GM23248 (cell line): Measurements from ENCODE around the gene BHLHE23. TPM values are rescaled to one million over a fixed set of nuclear protein-coding genes. Genes with fewer than 3 reads are reported as not detected.

ENCODE experiments used
- DNase-seq: peaks from one replicate; pipeline ENCODE4 v3.0.0-alpha.2; 2015
- H2AFZ ChIP-seq: fragments of 200-600 bp; sonication (generic); 2 replicates; pipeline ENCODE4 v1.6.1; 2016; ENCODE audit warnings: antibody characterized with exemption
- H3F3A ChIP-seq: fragments of 200-600 bp; sonication (generic); 2 replicates; pipeline ENCODE4 v1.6.1; 2016; ENCODE audit warnings: mild to moderate bottlenecking, antibody characterized with exemption, mixed run types; ENCODE audit not compliant: insufficient read depth
- H3K27ac ChIP-seq: fragments of 200-600 bp; sonication (generic); 2 replicates; pipeline ENCODE4 v1.5.1; 2016; ENCODE audit warnings: mild to moderate bottlenecking
- H3K27me3 ChIP-seq: fragments of 200-600 bp; sonication (generic); replicated peaks from 2 replicates; pipeline ENCODE4 v1.6.1; 2016; ENCODE audit warnings: mild to moderate bottlenecking; ENCODE audit not compliant: insufficient read depth
- H3K36me3 ChIP-seq: fragments of 200-600 bp; sonication (generic); 2 replicates; pipeline ENCODE4 v1.6.1; 2016; ENCODE audit warnings: low read depth, mild to moderate bottlenecking
- H3K4me1 ChIP-seq: fragments of 200-600 bp; sonication (generic); 2 replicates; pipeline ENCODE4 v1.6.1; 2016; ENCODE audit warnings: mild to moderate bottlenecking; ENCODE audit not compliant: insufficient read depth
- H3K4me2 ChIP-seq: fragments of 200-600 bp; sonication (generic); one replicate; pipeline ENCODE4 v1.6.1; 2016; ENCODE audit warnings: mild to moderate bottlenecking; ENCODE audit not compliant: unreplicated experiment
- H3K4me3 ChIP-seq: fragments of 200-600 bp; sonication (generic); 2 replicates; pipeline ENCODE4 v1.5.1; 2016; ENCODE audit warnings: mild to moderate bottlenecking
- H3K79me2 ChIP-seq: fragments of 200-600 bp; sonication (generic); 2 replicates; pipeline ENCODE4 v1.6.1; 2016; ENCODE audit warnings: mild to moderate bottlenecking; ENCODE audit not compliant: insufficient read depth
- H3K9ac ChIP-seq: fragments of 200-600 bp; sonication (generic); 2 replicates; pipeline ENCODE4 v1.6.1; 2016; ENCODE audit warnings: mild to moderate bottlenecking
- H3K9me2 ChIP-seq: fragments of 200-600 bp; sonication (generic); 2 replicates; pipeline ENCODE4 v1.6.1; 2016; ENCODE audit warnings: mixed run types, mild to moderate bottlenecking, moderate library complexity; ENCODE audit not compliant: insufficient read depth
- H3K9me3 ChIP-seq: fragments of 200-600 bp; sonication (generic); one replicate; pipeline ENCODE4 v1.6.1; 2017; ENCODE audit warnings: low read depth
- H4K20me1 ChIP-seq: fragments of 200-600 bp; sonication (generic); 2 replicates; pipeline ENCODE4 v1.6.0; 2016; ENCODE audit not compliant: insufficient read depth
- EZH2 ChIP-seq: fragments of 200-600 bp; sonication (generic); IDR thresholded peaks from 2 replicates; pipeline ENCODE4 v1.6.1; 2018; ENCODE audit warnings: antibody characterized with exemption, mild to moderate bottlenecking; ENCODE audit not compliant: insufficient read depth, poor library complexity, severe bottlenecking
- EZH2phosphoT487 ChIP-seq: fragments of 200-600 bp; sonication (generic); IDR thresholded peaks from 2 replicates; pipeline ENCODE4 v1.6.1; 2018; ENCODE audit warnings: antibody characterized with exemption, moderate library complexity, mild to moderate bottlenecking, low read depth; ENCODE audit not compliant: insufficient read depth
- WGBS, 2 experiments: methylation state at CpG; one replicate each; pipeline ENCODE4 v1.1.6; 2015 to 2017; ENCODE audit warnings: low lambda C conversion rate in 2 of 2, low coverage in 1 of 2; ENCODE audit errors: missing lambda C conversion rate in 2 of 2; 5-methylcytosine and 5-hydroxymethylcytosine counted together
- in situ Hi-C: fragments of 300-500 bp; cut with MboI; formaldehyde crosslinking; loops from 2 replicates; pipeline ENCODE4 v1.15.0; 2020
- polyA plus RNA-seq: library from polyadenylated mRNA; unstranded; fragments of >200 nt; fragmentation: Nextera tagmentation; extraction: Ambion mirVana; gene quantifications from 2 replicates; pipeline ENCODE4 v1.2.1, GENCODE V29; 2016
- total RNA-seq: library from RNA; depleted of rRNA; stranded (reverse); fragments of >200 nt; shearing (Covaris generic); gene quantifications from 2 replicates; pipeline ENCODE4 v1.2.3, GENCODE V29; 2014

BHLHE23 gene
- total and polyA plus RNA-seq, 2 experiments from 2014 or later, result not detected

DNA sequence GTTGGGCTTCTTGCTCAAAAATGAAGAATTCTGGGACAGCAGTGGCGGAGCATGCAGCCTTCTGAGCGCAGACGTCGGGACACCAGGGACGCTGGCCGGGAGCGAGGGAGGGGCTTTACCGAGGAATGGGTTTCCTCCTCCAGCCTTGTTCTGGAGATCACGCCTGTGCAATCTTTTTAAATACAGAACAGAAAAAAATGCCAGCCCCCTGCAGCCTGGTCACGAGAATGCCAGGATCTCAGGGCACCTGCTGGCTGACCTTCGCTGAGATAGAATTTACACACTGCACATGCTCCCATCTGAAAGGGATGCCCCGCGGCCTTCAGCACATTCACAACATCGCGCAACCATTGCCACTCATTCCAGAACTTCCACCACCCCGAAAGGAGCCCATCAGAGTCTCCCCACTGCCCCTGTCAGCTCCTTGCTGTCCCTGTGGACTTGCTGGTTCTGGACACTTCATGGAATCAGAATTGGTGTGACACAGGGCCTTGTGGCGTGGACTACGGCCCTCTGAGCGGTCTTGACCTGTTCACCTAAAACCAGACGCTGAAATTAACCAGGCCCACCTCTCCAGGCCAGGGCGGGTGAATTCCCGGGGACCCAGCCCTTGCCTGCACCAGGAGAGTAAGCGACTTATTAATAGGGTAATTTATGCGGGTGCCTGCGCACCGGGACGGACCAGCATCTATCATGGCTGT is 20.6 kb upstream of the BHLHE23 start:
- Histone ChIP-seq H3K27ac (no peak overlapping the region), H3K36me3 (no peaks in the 10 kb centered on the region), H3K9ac (no peak overlapping the region), H2AFZ (no peak overlapping the region), H3K27me3 (peaks cover 50% of the 10 kb centered on the region), H4K20me1 (no peaks in the 10 kb centered on the region), H3K4me2 (no peak overlapping the region), H3K9me3 (no peaks in the 10 kb centered on the region), H3K79me2 (no peaks in the 10 kb centered on the region), H3F3A (no peaks in the 10 kb centered on the region), H3K9me2 (no peaks in the 10 kb centered on the region), H3K4me1 (peaks cover 5% of the 10 kb centered on the region), H3K4me3 (no peak overlapping the region)
- TF ChIP-seq EZH2phosphoT487 (no peak), EZH2 (no peak)
- in situ Hi-C loops, result no loop called here
- DNase-seq, result no peak
- WGBS, 2 experiments, result 51 to 52% methylated on average over 27 of the region's 27 CpGs

DNA sequence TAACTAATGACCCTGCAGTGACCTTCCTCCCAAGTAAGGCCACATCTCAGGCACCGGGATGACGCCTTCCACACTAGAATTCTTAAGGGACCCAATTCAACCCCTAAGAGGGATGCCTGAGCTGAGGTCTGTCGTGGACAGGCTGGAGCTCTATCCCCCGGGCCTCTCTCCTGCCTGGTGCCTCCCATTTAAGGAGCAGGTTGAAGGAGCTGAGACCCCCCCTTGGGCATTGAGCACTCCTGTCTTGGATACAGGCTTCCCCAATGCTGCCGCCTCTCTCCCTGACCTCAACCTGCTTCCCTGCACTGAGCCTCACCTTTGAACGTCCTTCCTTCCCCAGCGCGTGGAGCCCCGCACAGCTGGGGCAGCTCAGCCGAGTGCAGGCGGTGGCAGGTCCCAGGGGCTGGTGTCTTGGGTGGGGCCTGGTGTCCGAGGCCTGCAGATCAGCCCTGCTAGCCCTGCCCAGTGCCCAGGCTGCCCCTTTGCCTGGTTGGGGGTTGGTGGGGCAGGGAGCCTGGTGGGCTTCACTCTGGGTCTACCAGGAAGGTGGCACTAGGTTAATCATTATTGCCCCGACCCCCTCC is 19.9 kb upstream of the BHLHE23 start:
- no peaks in the 10 kb centered on the region for H3K9me2 ChIP-seq
- no peaks in the 10 kb centered on the region for H3F3A ChIP-seq
- DNase-seq, result no peak
- no peaks in the 10 kb centered on the region for H3K79me2 ChIP-seq
- H3K36me3 ChIP-seq, result no peaks in the 10 kb centered on the region
- 86 to 87% methylated on average over 13 of the region's 13 CpGs for WGBS, 2 experiments
- no peak overlapping the region for H3K4me2 ChIP-seq
- peaks cover 5% of the 10 kb centered on the region for H3K4me1 ChIP-seq
- no peak for TF ChIP-seq EZH2phosphoT487
- no peak for TF ChIP-seq EZH2
- no peaks in the 10 kb centered on the region for H4K20me1 ChIP-seq
- H3K9ac ChIP-seq, result no peak overlapping the region
- no peak overlapping the region for H2AFZ ChIP-seq
- in situ Hi-C loops, result no loop called here
- H3K9me3 ChIP-seq, result no peaks in the 10 kb centered on the region
- H3K27me3 ChIP-seq, result peaks cover 57% of the 10 kb centered on the region
- no peak overlapping the region for H3K27ac ChIP-seq
- H3K4me3 ChIP-seq, result no peak overlapping the region

DNA sequence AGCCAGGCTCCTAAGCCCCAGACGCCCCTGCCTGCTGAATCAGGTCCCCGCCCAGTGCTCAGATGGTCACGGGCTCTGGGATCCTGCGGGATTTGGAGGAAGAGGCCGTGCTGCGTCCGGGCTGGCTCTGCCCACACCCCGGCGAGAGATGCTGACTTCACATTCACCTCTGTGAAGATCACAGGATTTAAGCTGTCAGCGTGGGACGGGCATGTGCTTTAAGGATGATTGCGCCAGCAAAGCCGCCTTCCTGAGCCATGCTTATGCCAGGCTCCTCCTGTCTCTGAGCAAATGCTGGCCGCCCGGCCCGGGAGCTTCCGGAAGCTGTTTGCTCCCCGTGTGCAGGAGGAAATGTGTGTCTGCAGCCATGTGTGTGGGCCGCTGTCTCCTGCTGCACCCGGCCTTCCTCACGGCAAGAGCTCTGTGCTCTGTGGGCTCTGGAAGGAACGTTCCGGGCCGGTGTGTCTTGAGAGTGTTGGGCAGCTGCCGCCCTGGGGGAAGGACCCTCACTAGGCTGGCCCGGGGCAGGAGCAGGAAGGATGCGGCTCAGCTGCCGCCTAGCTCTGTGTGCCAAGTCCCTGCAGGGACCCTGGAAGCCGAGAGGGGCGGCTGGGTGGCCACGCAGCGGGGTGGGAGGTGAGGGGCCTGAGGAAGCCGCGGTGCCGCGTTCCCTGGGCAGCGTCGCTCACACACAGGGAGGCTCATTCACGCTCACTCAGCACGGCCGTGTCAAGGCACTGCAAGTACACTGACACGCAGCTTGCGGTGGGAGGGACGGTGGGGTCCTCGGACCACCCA is 19.0 kb upstream of the BHLHE23 start:
- in situ Hi-C loops, result no loop called here
- H2AFZ ChIP-seq, result peak overlapping the region; percentile 85
- H3F3A ChIP-seq, result no peaks in the 10 kb centered on the region
- H3K9me2 ChIP-seq, result no peaks in the 10 kb centered on the region
- H3K79me2 ChIP-seq, result no peaks in the 10 kb centered on the region
- peaks cover 5% of the 10 kb centered on the region for H3K4me1 ChIP-seq
- H3K9ac ChIP-seq, result peak overlapping the region; percentile 60
- no peaks in the 10 kb centered on the region for H3K9me3 ChIP-seq
- TF ChIP-seq EZH2phosphoT487 (no peak), EZH2 (no peak)
- H3K36me3 ChIP-seq, result no peaks in the 10 kb centered on the region
- WGBS, 2 experiments, result 14 to 32% methylated on average over 31 to 42 of the region's 45 CpGs
- peak; percentile 88 for DNase-seq
- peaks cover 63% of the 10 kb centered on the region for H3K27me3 ChIP-seq
- H4K20me1 ChIP-seq, result no peaks in the 10 kb centered on the region
- H3K4me2 ChIP-seq, result peak overlapping the region; percentile 81
- peak overlapping the region; percentile 67 for H3K4me3 ChIP-seq
- H3K27ac ChIP-seq, result no peak overlapping the region; the same call in 1 of the 2 replicates

DNA sequence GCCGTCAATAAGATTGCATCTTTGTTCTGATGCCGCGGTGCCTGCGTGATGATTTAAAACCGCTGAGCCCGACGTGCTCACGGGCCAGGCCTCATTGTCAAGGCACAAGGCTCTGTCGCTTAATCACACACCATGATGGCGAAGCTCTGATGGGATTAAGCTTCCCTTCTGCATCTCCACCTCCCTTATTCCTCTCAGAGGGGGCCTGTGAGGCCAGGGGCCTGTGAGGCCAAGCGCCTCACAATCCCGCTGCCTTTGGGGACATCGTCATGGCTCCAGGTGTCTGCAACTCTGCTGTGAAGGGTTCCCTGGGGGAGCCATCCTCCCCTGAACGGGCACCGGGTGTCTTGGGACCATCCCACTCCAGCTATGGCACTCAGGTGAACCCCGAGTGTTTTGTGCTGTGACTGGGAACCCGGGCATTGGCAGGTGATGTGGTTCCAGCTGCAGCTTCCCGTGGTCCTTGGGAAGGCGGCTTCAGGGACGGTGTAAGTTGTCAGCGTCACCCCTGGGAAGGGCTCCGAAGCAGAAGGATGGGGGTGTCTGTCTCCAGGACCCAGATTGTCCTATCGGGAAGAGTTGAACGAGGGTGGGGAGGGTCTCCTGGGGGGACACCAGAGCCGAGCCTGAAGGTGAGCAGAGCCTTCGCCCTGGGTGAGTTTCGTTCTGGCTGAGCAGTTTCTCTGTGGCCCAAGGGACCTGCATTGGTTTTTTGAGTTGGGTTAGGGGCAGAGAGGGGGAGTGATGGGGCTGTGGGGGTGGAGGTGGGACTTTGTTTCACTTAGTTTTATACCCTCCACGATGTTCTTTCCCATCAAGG is 18.0 kb upstream of the BHLHE23 start:
- DNase-seq, result no peak
- no peak overlapping the region for H3K27ac ChIP-seq
- H3K4me3 ChIP-seq, result peak overlapping the region; percentile 67
- 43 to 52% methylated on average over 25 to 28 of the region's 28 CpGs for WGBS, 2 experiments
- H3K36me3 ChIP-seq, result no peaks in the 10 kb centered on the region
- no peaks in the 10 kb centered on the region for H3K9me2 ChIP-seq
- H2AFZ ChIP-seq, result peak overlapping the region; percentile 85
- H4K20me1 ChIP-seq, result no peaks in the 10 kb centered on the region
- H3K4me1 ChIP-seq, result peaks cover 5% of the 10 kb centered on the region
- peak overlapping the region; percentile 60 for H3K9ac ChIP-seq
- no peaks in the 10 kb centered on the region for H3K9me3 ChIP-seq
- TF ChIP-seq EZH2phosphoT487, result no peak
- no peak for TF ChIP-seq EZH2
- H3F3A ChIP-seq, result no peaks in the 10 kb centered on the region
- in situ Hi-C loops, result no loop called here
- H3K79me2 ChIP-seq, result no peaks in the 10 kb centered on the region
- peak overlapping the region; percentile 81 for H3K4me2 ChIP-seq
- H3K27me3 ChIP-seq, result peaks cover 63% of the 10 kb centered on the region
